B cell (primary cell): ENCODE results near the gene RALGAPA2. TPM values are rescaled to one million over a fixed set of nuclear protein-coding genes. Genes with fewer than 3 reads are reported as not detected.

Experiments
- ATAC-seq: fragments of 200-7000 bp; cut with Tn5 transposase; one replicate; pipeline ENCODE4 v1.10.0; 2021; ENCODE audit warnings: low read depth, mild to moderate bottlenecking, moderate number of reproducible peaks, moderate library complexity
- CTCF ChIA-PET: fragments of 350-600 bp; sonication (Branson Sonifier 250); formaldehyde crosslinking; loops from one replicate; lab custom pipeline; 2021; ENCODE audit warnings: antibody characterized with exemption, inconsistent platforms; lab: Charles Lee
- POLR2A ChIA-PET: fragments of 350-600 bp; sonication (Branson Sonifier 250); formaldehyde crosslinking; loops from one replicate; lab custom pipeline; 2021; ENCODE audit warnings: antibody characterized with exemption; lab: Charles Lee
- DNase-seq: peaks from one replicate; pipeline ENCODE4 v3.0.0; 2013
- H2AFZ ChIP-seq: 2 replicates; pipeline ENCODE4 v1.6.1; 2012; ENCODE audit warnings: mild to moderate bottlenecking, low read depth, low read length; ENCODE audit not compliant: insufficient read depth, poor library complexity, severe bottlenecking
- H3K27ac ChIP-seq, 2 donors: 1 replicate in 1 of 2; 2 replicates in 1 of 2; pipeline ENCODE4 v1.5.1; 2012 to 2013; ENCODE audit warnings: low read length in 2 of 2, mild to moderate bottlenecking in 2 of 2, moderate library complexity in 1 of 2
- H3K27me3 ChIP-seq, 4 experiments: fragments of 200-600 bp in 1 of 4; sonication (generic) in 1 of 4; replicated peaks in 1 of 4; 1 replicate in 2 of 4; 2 replicates in 2 of 4; pipeline versions ENCODE4 v1.6.1 to v1.7.0; 2013 to 2016; ENCODE audit warnings: low read length in 3 of 4, mild to moderate bottlenecking in 2 of 4, mixed read lengths in 1 of 4, moderate library complexity in 1 of 4; ENCODE audit not compliant: insufficient read depth in 4 of 4, control insufficient read depth in 3 of 4; ENCODE audit errors: control extremely low read depth in 1 of 4
- H3K36me3 ChIP-seq, 2 experiments: replicated peaks in 1 of 2; 1 replicate in 1 of 2; 2 replicates in 1 of 2; pipeline versions ENCODE4 v1.6.1 to v1.7.1; 2013; ENCODE audit warnings: low read length in 1 of 2; ENCODE audit not compliant: insufficient read depth in 2 of 2, control insufficient read depth in 1 of 2; ENCODE audit errors: control extremely low read depth in 1 of 2, extremely low read depth in 1 of 2
- H3K4me1 ChIP-seq, 2 donors: fragments of 200-600 bp in 1 of 2; sonication (generic) in 1 of 2; 1 replicate in 1 of 2; 2 replicates in 1 of 2; pipeline versions ENCODE4 v1.5.1 to v1.6.1; 2013 to 2017; ENCODE audit warnings: low read length in 2 of 2; ENCODE audit not compliant: control insufficient read depth in 2 of 2, insufficient read depth in 2 of 2
- H3K4me2 ChIP-seq: replicated peaks from 2 replicates; pipeline ENCODE3; 2012; ENCODE audit warnings: mild to moderate bottlenecking, low read depth, low read length; ENCODE audit not compliant: poor library complexity, severe bottlenecking
- H3K4me3 ChIP-seq, 5 experiments: fragments of 200-600 bp in 1 of 5; sonication (generic) in 1 of 5; 1 replicate in 3 of 5; 2 replicates in 2 of 5; pipeline versions ENCODE4 v1.5.1 to v1.7.0; 2011 to 2016; ENCODE audit warnings: low read length in 4 of 5, mild to moderate bottlenecking in 4 of 5, low read depth in 2 of 5, control low read depth in 1 of 5, moderate library complexity in 1 of 5; ENCODE audit not compliant: insufficient read depth in 1 of 5; ENCODE audit errors: control extremely low read depth in 1 of 5, extremely low read depth in 1 of 5
- H3K79me2 ChIP-seq: fragments of 200-600 bp; sonication (generic); one replicate; pipeline ENCODE4 v1.6.0; 2016; ENCODE audit warnings: low read length; ENCODE audit not compliant: control insufficient read depth, insufficient read depth
- H3K9ac ChIP-seq: fragments of 200-600 bp; sonication (generic); 2 replicates; pipeline ENCODE4 v1.6.1; 2017; ENCODE audit warnings: mild to moderate bottlenecking, low read length, moderate library complexity
- H3K9me3 ChIP-seq, 3 donors: one replicate each; pipeline versions ENCODE4 v1.6.1 to v1.7.1; 2013; ENCODE audit warnings: low read length in 2 of 3; ENCODE audit not compliant: control insufficient read depth in 2 of 3, insufficient read depth in 1 of 3; ENCODE audit errors: control extremely low read depth in 1 of 3
- H4K20me1 ChIP-seq: 2 replicates; pipeline ENCODE4 v1.6.0; 2012; ENCODE audit warnings: mild to moderate bottlenecking, low read length; ENCODE audit not compliant: insufficient read depth, control insufficient read depth, poor library complexity, severe bottlenecking
- H3K27ac Mint-ChIP-seq: one replicate; pipeline ENCODE4 v1.8.0; 2021; ENCODE audit warnings: mixed read lengths
- H3K27me3 Mint-ChIP-seq: one replicate; pipeline ENCODE4 v1.8.0; 2021; ENCODE audit warnings: mixed read lengths
- H3K4me1 Mint-ChIP-seq: one replicate; pipeline ENCODE4 v1.8.0; 2021; ENCODE audit warnings: mixed read lengths
- H3K4me3 Mint-ChIP-seq: one replicate; pipeline ENCODE4 v1.8.0; 2021; ENCODE audit warnings: mixed read lengths
- H3K9me3 Mint-ChIP-seq: one replicate; pipeline ENCODE4 v1.8.0; 2022; ENCODE audit warnings: mixed read lengths; ENCODE audit not compliant: insufficient read depth
- EZH2 ChIP-seq: IDR thresholded peaks from 2 replicates; pipeline ENCODE4 v1.6.1; 2012; ENCODE audit warnings: borderline replicate concordance, low read depth, mild to moderate bottlenecking, moderate library complexity, low read length; ENCODE audit not compliant: insufficient read depth, poor library complexity, severe bottlenecking
- WGBS: methylation state at CpG from one replicate; pipeline ENCODE4 v1.1.5; 2013; ENCODE audit warnings: missing lambda C conversion rate; ENCODE audit not compliant: insufficient coverage; 5-methylcytosine and 5-hydroxymethylcytosine counted together
- intact Hi-C: fragments of 100-400 bp; cut with micrococcal nuclease; formaldehyde crosslinking; loops from one replicate; pipeline ENCODE4 v1.10.0; 2022
- polyA plus RNA-seq: library from polyadenylated mRNA; depleted of rRNA; stranded (reverse); fragments of >200 nt; gene quantifications from 2 replicates; pipeline ENCODE4 v1.2.3, GENCODE V29; 2012
- total RNA-seq, 2 donors: library from RNA; stranded (reverse); fragments of 120-200 nt in 1 of 2; gene quantifications; 1 replicate in 1 of 2; 2 replicates in 1 of 2; pipeline versions ENCODE4 v1.2.3 to v1.2.4, GENCODE V29; 2013 to 2022
- TF ChIP-seq, protein P1 (sequence below): fragments of 200-600 bp; IDR thresholded peaks from one replicate; pipeline ENCODE4 v1.8.0; 2022; ENCODE audit warnings: antibody characterized with exemption, mild to moderate bottlenecking

RALGAPA2 gene
- total and polyA plus RNA-seq, 2 donors (not counting 1 experiment from before 2014, with no cell fraction given) = 6.4 to 33.1 TPM

- Histone ChIP-seq H4K20me1 (no peaks in the 10 kb centered on the region), H3K4me3 (no peak overlapping the region), H3K79me2 (no peaks in the 10 kb centered on the region), H3K9ac (no peak overlapping the region), H3K27me3 (no peaks in the 10 kb centered on the region), H3K36me3 (no peaks in the 10 kb centered on the region), H3K27ac (no peak overlapping the region), H3K4me1 (peaks cover 7 to 10% of the 10 kb centered on the region in 2 donors), H3K4me2 (no peak overlapping the region), H3K9me3 (no peaks in the 10 kb centered on the region), H2AFZ (no peak overlapping the region)
- no peak for ATAC-seq
- DNase-seq = no peak
- no peak overlapping the region for H3K27ac Mint-ChIP-seq
- peaks cover 11% of the 10 kb centered on the region for H3K4me1 Mint-ChIP-seq
- H3K9me3 Mint-ChIP-seq = no peaks in the 10 kb centered on the region
- H3K4me3 Mint-ChIP-seq = no peak overlapping the region
- TF ChIP-seq, protein P1, sequence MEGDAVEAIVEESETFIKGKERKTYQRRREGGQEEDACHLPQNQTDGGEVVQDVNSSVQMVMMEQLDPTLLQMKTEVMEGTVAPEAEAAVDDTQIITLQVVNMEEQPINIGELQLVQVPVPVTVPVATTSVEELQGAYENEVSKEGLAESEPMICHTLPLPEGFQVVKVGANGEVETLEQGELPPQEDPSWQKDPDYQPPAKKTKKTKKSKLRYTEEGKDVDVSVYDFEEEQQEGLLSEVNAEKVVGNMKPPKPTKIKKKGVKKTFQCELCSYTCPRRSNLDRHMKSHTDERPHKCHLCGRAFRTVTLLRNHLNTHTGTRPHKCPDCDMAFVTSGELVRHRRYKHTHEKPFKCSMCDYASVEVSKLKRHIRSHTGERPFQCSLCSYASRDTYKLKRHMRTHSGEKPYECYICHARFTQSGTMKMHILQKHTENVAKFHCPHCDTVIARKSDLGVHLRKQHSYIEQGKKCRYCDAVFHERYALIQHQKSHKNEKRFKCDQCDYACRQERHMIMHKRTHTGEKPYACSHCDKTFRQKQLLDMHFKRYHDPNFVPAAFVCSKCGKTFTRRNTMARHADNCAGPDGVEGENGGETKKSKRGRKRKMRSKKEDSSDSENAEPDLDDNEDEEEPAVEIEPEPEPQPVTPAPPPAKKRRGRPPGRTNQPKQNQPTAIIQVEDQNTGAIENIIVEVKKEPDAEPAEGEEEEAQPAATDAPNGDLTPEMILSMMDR = no peak
- no peak for TF ChIP-seq EZH2
- intact Hi-C loops = no loop called here
- H3K27me3 Mint-ChIP-seq = no peaks in the 10 kb centered on the region
- POLR2A ChIA-PET = no interaction called here
- CTCF ChIA-PET = no interaction called here
- no CpG with 5 or more reads among the region's 5 CpGs for WGBS
Observed at GRCh38 chr20:20439602-20440190, 272.7 kb downstream of the RALGAPA2 start.

DNA sequence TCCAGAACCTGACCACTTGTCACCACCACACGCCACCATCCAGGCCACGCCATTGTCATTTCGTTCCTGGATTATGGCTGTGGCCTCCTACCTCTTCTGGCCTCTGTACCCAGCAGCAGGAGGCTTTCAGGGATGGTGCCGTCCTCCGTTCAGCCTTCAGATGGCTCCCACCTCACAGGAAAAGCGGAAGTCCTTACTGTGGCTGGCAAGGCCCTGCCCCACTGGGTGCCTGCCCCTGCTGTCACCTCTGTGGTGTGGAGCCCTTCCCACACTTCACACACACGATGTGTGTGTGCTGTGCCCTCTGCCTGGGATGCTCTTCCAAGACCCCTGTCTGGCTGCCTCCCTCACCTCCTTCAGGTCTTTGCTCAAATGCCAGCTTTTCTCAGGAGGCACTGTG is 275.1 kb downstream of the RALGAPA2 start:
- Histone ChIP-seq H3K4me1 (no peaks in the 10 kb centered on the region), H3K4me3 (no peak overlapping the region), H3K36me3 (no peaks in the 10 kb centered on the region), H4K20me1 (no peaks in the 10 kb centered on the region), H3K27me3 (no peaks in the 10 kb centered on the region), H3K4me2 (no peak overlapping the region), H3K9ac (no peak overlapping the region), H3K79me2 (no peaks in the 10 kb centered on the region), H2AFZ (no peak overlapping the region), H3K9me3 (no peaks in the 10 kb centered on the region), H3K27ac (no peak overlapping the region)
- ChIA-PET POLR2A (no interaction called here), CTCF (no interaction called here)
- WGBS = 98% methylated on average over 7 of the region's 7 CpGs
- intact Hi-C loops = no loop called here
- Mint-ChIP-seq H3K4me3 (no peak overlapping the region), H3K4me1 (no peaks in the 10 kb centered on the region), H3K27ac (no peak overlapping the region), H3K9me3 (no peaks in the 10 kb centered on the region), H3K27me3 (no peaks in the 10 kb centered on the region)
- TF ChIP-seq EZH2 = no peak
- TF ChIP-seq, protein P1 = no peak
- no peak for ATAC-seq
- DNase-seq = no peak
